ES-I3 (cell line): ENCODE measurements around the gene CARMIL3.
A peak's percentile ranks its signal among the peaks of the same experiment; 100 is the strongest.
"Not testable (repeated sequence)": the region's sequence is repeated elsewhere in the genome, so short reads cannot be mapped to it uniquely, and the experiment has no call there.

ENCODE experiments used
- H3K36me3 ChIP-seq: 2 replicates; pipeline ENCODE4 v1.6.1; 2013; ENCODE audit warnings: mild to moderate bottlenecking, low read length, control low read depth, moderate library complexity; ENCODE audit not compliant: insufficient read depth
- H3K4me1 ChIP-seq: 2 replicates; pipeline ENCODE4 v1.6.1; 2013; ENCODE audit warnings: mild to moderate bottlenecking, control low read depth, low read length; ENCODE audit not compliant: insufficient read depth
- H3K9ac ChIP-seq: 2 replicates; pipeline ENCODE4 v1.6.1; 2013; ENCODE audit warnings: low read depth, mild to moderate bottlenecking, low read length, moderate library complexity
- H3K9me3 ChIP-seq: 2 replicates; pipeline ENCODE4 v1.6.1; 2013; ENCODE audit warnings: mild to moderate bottlenecking, low read length, moderate library complexity; ENCODE audit not compliant: control insufficient read depth, insufficient read depth

The CARMIL3 gene

GRCh38 chr14:24098229-24098926 lies 46.6 kb downstream of the CARMIL3 start:
- H3K9me3 ChIP-seq: no peaks in the 10 kb centered on the region; the same call in 1 of the 2 replicates
- H3K9ac ChIP-seq: no peak overlapping the region
- H3K36me3 ChIP-seq: peaks cover 35% of the 10 kb centered on the region
- peaks cover 3% of the 10 kb centered on the region for H3K4me1 ChIP-seq

- H3K9me3 ChIP-seq: no peaks in the 10 kb centered on the region; the same call in 1 of the 2 replicates
- no peak overlapping the region for H3K9ac ChIP-seq
- H3K36me3 ChIP-seq: peaks cover 43% of the 10 kb centered on the region
- no peaks in the 10 kb centered on the region; the same call in 1 of the 2 replicates for H3K4me1 ChIP-seq
Observed at GRCh38 chr14:24098927-24099813, 47.4 kb downstream of the CARMIL3 start.

- H3K4me1 ChIP-seq: no peaks in the 10 kb centered on the region; the same call in 1 of the 2 replicates
- peaks cover 3% of the 10 kb centered on the region for H3K9me3 ChIP-seq
- peaks cover 45% of the 10 kb centered on the region for H3K36me3 ChIP-seq
- H3K9ac ChIP-seq: no peak overlapping the region
Observed at GRCh38 chr14:24100197-24100981, 48.6 kb downstream of the CARMIL3 start.

GRCh38 chr14:24100982-24101494 lies 49.2 kb downstream of the CARMIL3 start:
- Histone ChIP-seq H3K9me3 (peaks cover 4% of the 10 kb centered on the region), H3K36me3 (peaks cover 41% of the 10 kb centered on the region), H3K9ac (no peak overlapping the region), H3K4me1 (no peaks in the 10 kb centered on the region)

- H3K4me1 ChIP-seq: no peaks in the 10 kb centered on the region
- peaks cover 4% of the 10 kb centered on the region for H3K9me3 ChIP-seq
- H3K9ac ChIP-seq: no peak overlapping the region
- peaks cover 41% of the 10 kb centered on the region for H3K36me3 ChIP-seq
Observed at GRCh38 chr14:24102357-24103048, 50.7 kb downstream of the CARMIL3 start.

GRCh38 chr14:24103451-24103850 lies 51.6 kb downstream of the CARMIL3 start:
- H3K36me3 ChIP-seq: peaks cover 38% of the 10 kb centered on the region
- no peak overlapping the region for H3K9ac ChIP-seq
- H3K4me1 ChIP-seq: no peaks in the 10 kb centered on the region
- H3K9me3 ChIP-seq: peaks cover 4% of the 10 kb centered on the region

GRCh38 chr14:24105609-24106239 lies 53.9 kb downstream of the CARMIL3 start:
- H3K4me1 ChIP-seq, H3K9me3 ChIP-seq, H3K9ac ChIP-seq: not testable (repeated sequence)
- peaks cover 24% of the 10 kb centered on the region for H3K36me3 ChIP-seq

- peaks cover 4% of the 10 kb centered on the region for H3K9me3 ChIP-seq
- H3K9ac ChIP-seq: no peak overlapping the region
- H3K4me1 ChIP-seq: 0 out of 2 replicates have a peak, but pooled peaks cover 2% of the 10 kb centered on the region
- H3K36me3 ChIP-seq: peaks cover 24% of the 10 kb centered on the region
Observed at GRCh38 chr14:24106672-24107271, 55.0 kb downstream of the CARMIL3 start.

- no peak overlapping the region for H3K9ac ChIP-seq
- 0 out of 2 replicates have a peak, but pooled peaks cover 2% of the 10 kb centered on the region for H3K4me1 ChIP-seq
- H3K36me3 ChIP-seq: peaks cover 10% of the 10 kb centered on the region
- H3K9me3 ChIP-seq: peaks cover 4% of the 10 kb centered on the region
Observed at GRCh38 chr14:24108336-24108874, 56.6 kb downstream of the CARMIL3 start.

GRCh38 chr14:24110060-24110459 lies 58.3 kb downstream of the CARMIL3 start:
- H3K9ac ChIP-seq: no peak overlapping the region
- 0 out of 2 replicates have a peak, but pooled peaks cover 2% of the 10 kb centered on the region for H3K4me1 ChIP-seq
- H3K9me3 ChIP-seq: peaks cover 4% of the 10 kb centered on the region; the same call in 1 of the 2 replicates
- H3K36me3 ChIP-seq: peaks cover under 1% of the 10 kb centered on the region; the same call in 1 of the 2 replicates

- Histone ChIP-seq H3K36me3 (no peaks in the 10 kb centered on the region), H3K4me1 (0 out of 2 replicates have a peak, but pooled peaks cover 2% of the 10 kb centered on the region), H3K9me3 (peaks cover under 1% of the 10 kb centered on the region; the same call in 1 of the 2 replicates), H3K9ac (no peak overlapping the region)
Observed at GRCh38 chr14:24110523-24110922, 58.7 kb downstream of the CARMIL3 start.

GRCh38 chr14:24113379-24113800 lies 61.6 kb downstream of the CARMIL3 start:
- H3K9me3 ChIP-seq: no peaks in the 10 kb centered on the region

More at GRCh38 chr14:24113379-24113800, 61.6 kb downstream of the CARMIL3 start:
- peak overlapping the region; percentile 81 for H3K9ac ChIP-seq
- 0 out of 2 replicates have a peak, but pooled peaks cover 2% of the 10 kb centered on the region for H3K4me1 ChIP-seq
- H3K36me3 ChIP-seq: peaks cover 3% of the 10 kb centered on the region
